PC-3 (cell line): ENCODE measurements around the gene ISL2.

Experiments used
- CTCF ChIP-seq: fragments of 300-600 bp; sonication (generic); conservative IDR thresholded peaks from 2 replicates; pipeline ENCODE4 v1.5.1; 2017; ENCODE audit warnings: antibody characterized with exemption, low read depth, mild to moderate bottlenecking, low read length
- EZH2 ChIP-seq: fragments of 300-600 bp; sonication (generic); IDR thresholded peaks from one replicate; pipeline ENCODE4 v1.6.1; 2017; ENCODE audit warnings: antibody characterized with exemption, mild to moderate bottlenecking, low read length; ENCODE audit not compliant: unreplicated experiment
- EZH2phosphoT487 ChIP-seq: fragments of 300-600 bp; sonication (generic); IDR thresholded peaks from 2 replicates; pipeline ENCODE4 v1.6.1; 2018; ENCODE audit warnings: mild to moderate bottlenecking, antibody characterized with exemption, low read length, borderline replicate concordance

- TF ChIP-seq CTCF (no peak), EZH2 (no peak), EZH2phosphoT487 (no peak)
Measured at GRCh38 chr15:76328958-76329357, 7.6 kb upstream of the ISL2 start.
